ENCODE data around the gene PCNT. TPM values are rescaled to one million over a fixed set of nuclear protein-coding genes. Genes with fewer than 3 reads are reported as not detected.

Gene PCNT
- total and polyA plus RNA-seq, 9 of the 15 experiments (the other 6 are each of a cell fraction or from before 2014, with no cell fraction given): 9.1 to 53.5 (median 31.3) TPM

GRCh38 chr21:46295177-46295770 is 28.7 kb upstream of the PCNT start (continued):
- TF ChIP-seq ZNF639 (CRISPR knock-in tag; conservative IDR thresholded peaks at IDR 0.05 in 1 of 2, IDR thresholded peaks at IDR 0.05 in 1 of 2): no peak
- TF ChIP-seq PHF8 (IDR thresholded peaks at IDR 0.05; ENCODE audit: borderline replicate concordance, low read length): peak; percentile 2; the same call in 1 of the 2 replicates
- TF ChIP-seq ZNF644 (tag; IDR thresholded peaks at IDR 0.05; ENCODE audit: low read depth): no peak
- TF ChIP-seq NFIX (CRISPR knock-in tag; IDR thresholded peaks at IDR 0.05; ENCODE audit: low read depth): no peak
- TF ChIP-seq YY1 (IDR thresholded peaks at IDR 0.05; ENCODE audit: borderline replicate concordance in 1 of 3, control insufficient read depth in 1 of 3, extremely low read depth in 1 of 3, insufficient read depth in 3 of 3, insufficient read length in 1 of 3, insufficient replicate concordance in 2 of 3, low read depth in 1 of 3, low read length in 2 of 3): peak in 1 of 3 experiments; percentile 40
- TF ChIP-seq POLR2B (IDR thresholded peaks at IDR 0.05; ENCODE audit: low read depth, partially characterized antibody): peak; percentile 26
- TF ChIP-seq ZNF57 (CRISPR knock-in tag; IDR thresholded peaks at IDR 0.05): no peak
- TF ChIP-seq HCFC1 (IDR thresholded peaks at IDR 0.05; ENCODE audit: low read depth, low read length): no peak
- TF ChIP-seq ZBTB26 (CRISPR knock-in tag; IDR thresholded peaks at IDR 0.05): 0 out of 2 replicates have a peak, but pooled peaks have one; percentile 39
- 0 out of 2 replicates have a peak, but pooled peaks have one; percentile 32 for TF ChIP-seq ETV5 (CRISPR knock-in tag; IDR thresholded peaks at IDR 0.05; ENCODE audit: low read depth)
- TF ChIP-seq TOE1 (IDR thresholded peaks at IDR 0.05; ENCODE audit: borderline replicate concordance): 0 out of 2 replicates have a peak, but pooled peaks have one; percentile 21
- no peak for TF ChIP-seq TOE1 (CRISPR knock-in tag; IDR thresholded peaks at IDR 0.05; ENCODE audit: borderline replicate concordance, low read depth)
- no peak for TF ChIP-seq ZNF354B (CRISPR knock-in tag; IDR thresholded peaks at IDR 0.05)
- TF ChIP-seq EGR1 (conservative IDR thresholded peaks at IDR 0.05): peak; percentile 70
- TF ChIP-seq SMAD4 (CRISPR knock-in tag; conservative IDR thresholded peaks at IDR 0.05): 0 out of 2 replicates have a peak, but pooled peaks have one; percentile 10
- peak; percentile 44; the same call in 1 of the 2 replicates for TF ChIP-seq POLR2A (conservative IDR thresholded peaks at IDR 0.05)
- TF ChIP-seq NFRKB (IDR thresholded peaks at IDR 0.05; ENCODE audit: low read depth): peak; percentile 10; the same call in 1 of the 2 replicates
- peak; percentile 7; the same call in 1 of the 2 replicates for TF ChIP-seq RBFOX2 (IDR thresholded peaks at IDR 0.05; ENCODE audit: low read depth, low read length)
- 0 out of 2 replicates have a peak, but pooled peaks have one; percentile 68 for TF ChIP-seq HDGF (IDR thresholded peaks at IDR 0.05)
- TF ChIP-seq E2F3 (CRISPR knock-in tag; IDR thresholded peaks at IDR 0.05): no peak
